HepG2 (cell line): ENCODE measurements around the gene GLYATL3. TPM values are rescaled to one million over a fixed set of nuclear protein-coding genes. Genes with fewer than 3 reads are reported as not detected.

Source experiments
- HIVEP1 ChIP-seq: sonication (generic); formaldehyde crosslinking; IDR thresholded peaks from 2 replicates; pipeline ENCODE4 v1.4.0; 2020; ENCODE audit warnings: mild to moderate bottlenecking, missing genetic modification reagents
- MTF1 ChIP-seq: sonication (generic); formaldehyde crosslinking; IDR thresholded peaks from 2 replicates; pipeline ENCODE4 v1.5.0; 2020; ENCODE audit warnings: missing genetic modification reagents
- NFE2 ChIP-seq: sonication (generic); formaldehyde crosslinking; IDR thresholded peaks from 2 replicates; pipeline ENCODE4 v1.4.0; 2020; ENCODE audit warnings: missing genetic modification reagents
- NONO ChIP-seq, 2 experiments: fragments of 450-650 bp in 1 of 2; sonication (generic) in 1 of 2; formaldehyde crosslinking in 1 of 2; IDR thresholded peaks in 1 of 2; conservative IDR thresholded peaks in 1 of 2; 2 replicates each; pipeline versions ENCODE4 v1.6.1 to v1.8.0; 2017 to 2022; ENCODE audit warnings: mild to moderate bottlenecking in 1 of 2, missing genetic modification reagents in 1 of 2, moderate library complexity in 1 of 2
- PHF5A ChIP-seq: IDR thresholded peaks from one replicate; pipeline ENCODE4 v1.6.1; 2018; ENCODE audit warnings: low read depth, missing genetic modification reagents; ENCODE audit not compliant: unreplicated experiment
- PRMT3 ChIP-seq: sonication (generic); formaldehyde crosslinking; IDR thresholded peaks from 2 replicates; pipeline ENCODE4 v1.8.1; 2022; ENCODE audit warnings: low read depth, mild to moderate bottlenecking, moderate library complexity, missing genetic modification reagents, borderline replicate concordance
- PTBP1 ChIP-seq: fragments of 200-400 bp; formaldehyde crosslinking; IDR thresholded peaks from 2 replicates; pipeline ENCODE4 v1.6.1; 2018; ENCODE audit warnings: low read length, low read depth; ENCODE audit not compliant: poor library complexity, severe bottlenecking
- ZNF550 ChIP-seq: sonication (generic); formaldehyde crosslinking; IDR thresholded peaks from 2 replicates; pipeline ENCODE4 v1.4.0; 2020; ENCODE audit warnings: mild to moderate bottlenecking, missing genetic modification reagents, borderline replicate concordance
- polyA plus RNA-seq, 8 experiments: library from polyadenylated mRNA; depleted of rRNA in 3 of 8; stranded (reverse) in 7 of 8; unstranded in 1 of 8; fragments of >200 nt; fragmentation: Illumina TruSeq in 4 of 8; extraction: Trizol in 4 of 8; gene quantifications; 2 replicates each; pipeline versions ENCODE4 v1.2.1 to v1.2.3, GENCODE V29; 2011 to 2016; ENCODE audit warnings: low read depth in 4 of 8, missing spikeins in 1 of 8, mixed read lengths in 1 of 8; ENCODE audit not compliant: insufficient read depth in 1 of 8
- total RNA-seq, 5 experiments: library from RNA; depleted of rRNA; stranded (reverse); fragments of >200 nt; fragmentation: Illumina TruSeq; extraction: Trizol; gene quantifications; 2 replicates each; pipeline ENCODE4 v1.2.3, GENCODE V29; 2016; ENCODE audit warnings: low read depth in 1 of 5
- TF ChIP-seq, protein P1 (sequence below): sonication (generic); IDR thresholded peaks from 2 replicates; pipeline ENCODE4 v1.6.1; 2016; ENCODE audit warnings: low read depth, borderline replicate concordance
- TF ChIP-seq, protein P2 (sequence below), 2 experiments: sonication (generic) in 1 of 2; formaldehyde crosslinking in 1 of 2; IDR thresholded peaks; 2 replicates each; pipeline versions ENCODE4 v1.4.0 to v1.6.1; 2018 to 2020; ENCODE audit warnings: missing genetic modification reagents in 2 of 2, borderline replicate concordance in 1 of 2, low read depth in 1 of 2, mild to moderate bottlenecking in 1 of 2, missing biosample characterization in 1 of 2
- TF ChIP-seq, protein P3 (sequence below): sonication (generic); formaldehyde crosslinking; conservative IDR thresholded peaks from 2 replicates; pipeline ENCODE4 v1.4.0; 2020; ENCODE audit warnings: mild to moderate bottlenecking, missing genetic modification reagents, moderate library complexity
- TF ChIP-seq, protein P4 (sequence below): sonication (generic); formaldehyde crosslinking; IDR thresholded peaks from 2 replicates; pipeline ENCODE4 v1.5.0; 2020; ENCODE audit warnings: mild to moderate bottlenecking, missing genetic modification reagents, borderline replicate concordance
- TF ChIP-seq, protein P5 (sequence below): sonication (generic); formaldehyde crosslinking; IDR thresholded peaks from 2 replicates; pipeline ENCODE4 v1.8.0; 2022; ENCODE audit warnings: missing genetic modification reagents, low read depth, mild to moderate bottlenecking, borderline replicate concordance

GLYATL3 gene
- total and polyA plus RNA-seq, 2 of the 13 experiments (the other 11 are each of a cell fraction or from before 2014, with no cell fraction given) = 0.05 TPM; not detected in 1

DNA sequence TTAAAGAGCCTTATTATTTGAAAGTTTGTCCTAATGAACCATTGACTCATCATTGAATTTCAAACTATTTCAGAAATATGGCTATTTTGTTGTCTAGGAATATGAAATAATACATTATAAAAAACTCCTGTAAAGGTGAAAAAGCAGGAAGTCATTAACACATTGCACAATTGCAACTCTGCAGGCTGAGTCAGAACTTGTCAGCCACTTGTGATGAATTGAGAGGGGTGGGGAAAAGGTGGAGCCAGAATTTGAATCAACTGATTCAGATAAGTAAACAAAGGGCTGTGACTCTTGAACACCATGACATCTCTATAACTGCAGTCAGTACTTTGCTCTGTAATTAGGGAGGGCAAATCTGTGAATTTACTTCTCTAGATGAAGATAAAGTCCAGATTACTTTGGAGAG, 56.7 kb downstream of the GLYATL3 start (continued):
- TF ChIP-seq, protein P1, sequence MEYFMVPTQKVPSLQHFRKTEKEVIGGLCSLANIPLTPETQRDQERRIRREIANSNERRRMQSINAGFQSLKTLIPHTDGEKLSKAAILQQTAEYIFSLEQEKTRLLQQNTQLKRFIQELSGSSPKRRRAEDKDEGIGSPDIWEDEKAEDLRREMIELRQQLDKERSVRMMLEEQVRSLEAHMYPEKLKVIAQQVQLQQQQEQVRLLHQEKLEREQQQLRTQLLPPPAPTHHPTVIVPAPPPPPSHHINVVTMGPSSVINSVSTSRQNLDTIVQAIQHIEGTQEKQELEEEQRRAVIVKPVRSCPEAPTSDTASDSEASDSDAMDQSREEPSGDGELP = peak; percentile 34; the same call in 1 of the 2 replicates
- TF ChIP-seq, protein P2, sequence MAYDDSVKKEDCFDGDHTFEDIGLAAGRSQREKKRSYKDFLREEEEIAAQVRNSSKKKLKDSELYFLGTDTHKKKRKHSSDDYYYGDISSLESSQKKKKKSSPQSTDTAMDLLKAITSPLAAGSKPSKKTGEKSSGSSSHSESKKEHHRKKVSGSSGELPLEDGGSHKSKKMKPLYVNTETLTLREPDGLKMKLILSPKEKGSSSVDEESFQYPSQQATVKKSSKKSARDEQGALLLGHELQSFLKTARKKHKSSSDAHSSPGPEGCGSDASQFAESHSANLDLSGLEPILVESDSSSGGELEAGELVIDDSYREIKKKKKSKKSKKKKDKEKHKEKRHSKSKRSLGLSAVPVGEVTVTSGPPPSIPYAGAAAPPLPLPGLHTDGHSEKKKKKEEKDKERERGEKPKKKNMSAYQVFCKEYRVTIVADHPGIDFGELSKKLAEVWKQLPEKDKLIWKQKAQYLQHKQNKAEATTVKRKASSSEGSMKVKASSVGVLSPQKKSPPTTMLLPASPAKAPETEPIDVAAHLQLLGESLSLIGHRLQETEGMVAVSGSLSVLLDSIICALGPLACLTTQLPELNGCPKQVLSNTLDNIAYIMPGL (CRISPR knock-in tag; IDR thresholded peaks at IDR 0.05; ENCODE audit: borderline replicate concordance in 1 of 2, low read depth in 1 of 2) = no peak
- TF ChIP-seq MTF1 (no peak), ZNF550 (CRISPR knock-in tag) (no peak), PRMT3 (CRISPR knock-in tag) (no peak), PTBP1 (no peak), PHF5A (peak; percentile 38), NONO (IDR thresholded peaks at IDR 0.05) (no peak), NONO (CRISPR knock-in tag; conservative IDR thresholded peaks at IDR 0.05) (no peak), HIVEP1 (no peak), NFE2 (CRISPR knock-in tag) (no peak)
- TF ChIP-seq, protein P3, sequence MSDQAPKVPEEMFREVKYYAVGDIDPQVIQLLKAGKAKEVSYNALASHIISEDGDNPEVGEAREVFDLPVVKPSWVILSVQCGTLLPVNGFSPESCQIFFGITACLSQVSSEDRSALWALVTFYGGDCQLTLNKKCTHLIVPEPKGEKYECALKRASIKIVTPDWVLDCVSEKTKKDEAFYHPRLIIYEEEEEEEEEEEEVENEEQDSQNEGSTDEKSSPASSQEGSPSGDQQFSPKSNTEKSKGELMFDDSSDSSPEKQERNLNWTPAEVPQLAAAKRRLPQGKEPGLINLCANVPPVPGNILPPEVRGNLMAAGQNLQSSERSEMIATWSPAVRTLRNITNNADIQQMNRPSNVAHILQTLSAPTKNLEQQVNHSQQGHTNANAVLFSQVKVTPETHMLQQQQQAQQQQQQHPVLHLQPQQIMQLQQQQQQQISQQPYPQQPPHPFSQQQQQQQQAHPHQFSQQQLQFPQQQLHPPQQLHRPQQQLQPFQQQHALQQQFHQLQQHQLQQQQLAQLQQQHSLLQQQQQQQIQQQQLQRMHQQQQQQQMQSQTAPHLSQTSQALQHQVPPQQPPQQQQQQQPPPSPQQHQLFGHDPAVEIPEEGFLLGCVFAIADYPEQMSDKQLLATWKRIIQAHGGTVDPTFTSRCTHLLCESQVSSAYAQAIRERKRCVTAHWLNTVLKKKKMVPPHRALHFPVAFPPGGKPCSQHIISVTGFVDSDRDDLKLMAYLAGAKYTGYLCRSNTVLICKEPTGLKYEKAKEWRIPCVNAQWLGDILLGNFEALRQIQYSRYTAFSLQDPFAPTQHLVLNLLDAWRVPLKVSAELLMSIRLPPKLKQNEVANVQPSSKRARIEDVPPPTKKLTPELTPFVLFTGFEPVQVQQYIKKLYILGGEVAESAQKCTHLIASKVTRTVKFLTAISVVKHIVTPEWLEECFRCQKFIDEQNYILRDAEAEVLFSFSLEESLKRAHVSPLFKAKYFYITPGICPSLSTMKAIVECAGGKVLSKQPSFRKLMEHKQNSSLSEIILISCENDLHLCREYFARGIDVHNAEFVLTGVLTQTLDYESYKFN = peak; percentile 63
- TF ChIP-seq, protein P4, sequence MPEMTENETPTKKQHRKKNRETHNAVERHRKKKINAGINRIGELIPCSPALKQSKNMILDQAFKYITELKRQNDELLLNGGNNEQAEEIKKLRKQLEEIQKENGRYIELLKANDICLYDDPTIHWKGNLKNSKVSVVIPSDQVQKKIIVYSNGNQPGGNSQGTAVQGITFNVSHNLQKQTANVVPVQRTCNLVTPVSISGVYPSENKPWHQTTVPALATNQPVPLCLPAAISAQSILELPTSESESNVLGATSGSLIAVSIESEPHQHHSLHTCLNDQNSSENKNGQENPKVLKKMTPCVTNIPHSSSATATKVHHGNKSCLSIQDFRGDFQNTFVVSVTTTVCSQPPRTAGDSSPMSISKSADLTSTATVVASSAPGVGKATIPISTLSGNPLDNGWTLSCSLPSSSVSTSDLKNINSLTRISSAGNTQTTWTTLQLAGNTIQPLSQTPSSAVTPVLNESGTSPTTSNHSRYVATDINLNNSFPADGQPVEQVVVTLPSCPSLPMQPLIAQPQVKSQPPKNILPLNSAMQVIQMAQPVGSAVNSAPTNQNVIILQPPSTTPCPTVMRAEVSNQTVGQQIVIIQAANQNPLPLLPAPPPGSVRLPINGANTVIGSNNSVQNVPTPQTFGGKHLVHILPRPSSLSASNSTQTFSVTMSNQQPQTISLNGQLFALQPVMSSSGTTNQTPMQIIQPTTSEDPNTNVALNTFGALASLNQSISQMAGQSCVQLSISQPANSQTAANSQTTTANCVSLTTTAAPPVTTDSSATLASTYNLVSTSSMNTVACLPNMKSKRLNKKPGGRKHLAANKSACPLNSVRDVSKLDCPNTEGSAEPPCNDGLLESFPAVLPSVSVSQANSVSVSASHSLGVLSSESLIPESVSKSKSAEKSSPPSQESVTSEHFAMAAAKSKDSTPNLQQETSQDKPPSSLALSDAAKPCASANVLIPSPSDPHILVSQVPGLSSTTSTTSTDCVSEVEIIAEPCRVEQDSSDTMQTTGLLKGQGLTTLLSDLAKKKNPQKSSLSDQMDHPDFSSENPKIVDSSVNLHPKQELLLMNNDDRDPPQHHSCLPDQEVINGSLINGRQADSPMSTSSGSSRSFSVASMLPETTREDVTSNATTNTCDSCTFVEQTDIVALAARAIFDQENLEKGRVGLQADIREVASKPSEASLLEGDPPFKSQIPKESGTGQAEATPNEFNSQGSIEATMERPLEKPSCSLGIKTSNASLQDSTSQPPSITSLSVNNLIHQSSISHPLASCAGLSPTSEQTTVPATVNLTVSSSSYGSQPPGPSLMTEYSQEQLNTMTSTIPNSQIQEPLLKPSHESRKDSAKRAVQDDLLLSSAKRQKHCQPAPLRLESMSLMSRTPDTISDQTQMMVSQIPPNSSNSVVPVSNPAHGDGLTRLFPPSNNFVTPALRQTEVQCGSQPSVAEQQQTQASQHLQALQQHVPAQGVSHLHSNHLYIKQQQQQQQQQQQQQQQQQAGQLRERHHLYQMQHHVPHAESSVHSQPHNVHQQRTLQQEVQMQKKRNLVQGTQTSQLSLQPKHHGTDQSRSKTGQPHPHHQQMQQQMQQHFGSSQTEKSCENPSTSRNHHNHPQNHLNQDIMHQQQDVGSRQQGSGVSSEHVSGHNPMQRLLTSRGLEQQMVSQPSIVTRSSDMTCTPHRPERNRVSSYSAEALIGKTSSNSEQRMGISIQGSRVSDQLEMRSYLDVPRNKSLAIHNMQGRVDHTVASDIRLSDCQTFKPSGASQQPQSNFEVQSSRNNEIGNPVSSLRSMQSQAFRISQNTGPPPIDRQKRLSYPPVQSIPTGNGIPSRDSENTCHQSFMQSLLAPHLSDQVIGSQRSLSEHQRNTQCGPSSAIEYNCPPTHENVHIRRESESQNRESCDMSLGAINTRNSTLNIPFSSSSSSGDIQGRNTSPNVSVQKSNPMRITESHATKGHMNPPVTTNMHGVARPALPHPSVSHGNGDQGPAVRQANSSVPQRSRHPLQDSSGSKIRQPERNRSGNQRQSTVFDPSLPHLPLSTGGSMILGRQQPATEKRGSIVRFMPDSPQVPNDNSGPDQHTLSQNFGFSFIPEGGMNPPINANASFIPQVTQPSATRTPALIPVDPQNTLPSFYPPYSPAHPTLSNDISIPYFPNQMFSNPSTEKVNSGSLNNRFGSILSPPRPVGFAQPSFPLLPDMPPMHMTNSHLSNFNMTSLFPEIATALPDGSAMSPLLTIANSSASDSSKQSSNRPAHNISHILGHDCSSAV (CRISPR knock-in tag) = no peak
- TF ChIP-seq, protein P5, sequence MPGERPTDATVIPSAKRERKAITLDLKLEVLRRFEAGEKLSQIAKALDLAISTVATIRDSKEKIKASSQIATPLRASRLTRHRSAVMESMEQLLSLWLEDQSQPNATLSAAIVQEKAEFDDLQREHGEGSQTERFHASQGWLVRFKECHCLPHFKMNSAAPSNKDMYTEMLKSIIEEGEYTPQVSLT (CRISPR knock-in tag) = no peak
